A549 (cell line): ENCODE measurements around the gene TUBA4A. TPM values are rescaled to one million over a fixed set of nuclear protein-coding genes. Genes with fewer than 3 reads are reported as not detected.

Source experiments
- ATAC-seq, 2 experiments: fragments of 200-7000 bp in 1 of 2; fragments of >200 bp in 1 of 2; cut with Nextera tagmentation in 1 of 2; cut with Tn5 transposase in 1 of 2; 3 replicates each; pipeline versions ENCODE4 v1.8.0 to v1.9.1; 2018 to 2020; ENCODE audit warnings: mild to moderate bottlenecking in 1 of 2, moderate library complexity in 1 of 2
- CTCF ChIA-PET: fragments of 300-600 bp; sonication (Branson Sonifier 250); formaldehyde crosslinking; extraction: SDS; loops from one replicate; lab custom pipeline; 2021; ENCODE audit warnings: antibody characterized with exemption, inconsistent platforms; lab: Yijun Ruan, JAX
- POLR2A ChIA-PET: fragments of 350-600 bp; formaldehyde crosslinking; extraction: SDS; loops from one replicate; lab custom pipeline; 2021; ENCODE audit warnings: antibody characterized with exemption, inconsistent platforms; lab: Yijun Ruan, JAX
- DNase-seq, 2 experiments: peaks; one replicate each; pipeline versions ENCODE4 v3.0.0 to v3.0.0-alpha.2; 2011 to 2016; ENCODE audit warnings: low read depth in 1 of 2, low spot score in 1 of 2
- FAIRE-seq: peaks from 2 replicates; lab custom pipeline; 2011; peaks lifted over from hg19 to GRCh38; lab: Jason Lieb, UNC
- H3K27ac ChIP-seq, 2 experiments: fragments of >200 bp; sonication (Bioruptor Twin); formaldehyde crosslinking; 3 replicates each; pipeline ENCODE4 v1.5.1; 2016 to 2017
- H3K4me1 ChIP-seq: fragments of >200 bp; sonication (Bioruptor Twin); formaldehyde crosslinking; 3 replicates; pipeline ENCODE4 v1.6.1; 2016
- H3K4me2 ChIP-seq: fragments of >200 bp; sonication (Bioruptor Twin); formaldehyde crosslinking; 3 replicates; pipeline ENCODE4 v1.6.1; 2016
- H3K4me3 ChIP-seq: fragments of >200 bp; sonication (Bioruptor Twin); formaldehyde crosslinking; 3 replicates; pipeline ENCODE4 v1.5.1; 2016
- H3K9me3 ChIP-seq: fragments of >200 bp; sonication (Bioruptor Twin); formaldehyde crosslinking; 3 replicates; pipeline ENCODE4 v1.6.1; 2016
- BCL3 ChIP-seq: fragments of >200 bp; sonication (Bioruptor Twin); formaldehyde crosslinking; IDR thresholded peaks from 3 replicates; pipeline ENCODE4 v1.6.1; 2016
- BHLHE40 ChIP-seq: IDR thresholded peaks from 2 replicates; pipeline ENCODE4 v1.6.1; 2012; ENCODE audit warnings: low read depth, low read length, inconsistent platforms
- CBX8 ChIP-seq: fragments of 200-600 bp; sonication (generic); IDR thresholded peaks from 2 replicates; pipeline ENCODE4 v1.6.1; 2016
- CHD2 ChIP-seq: fragments of 150-350 bp; IDR thresholded peaks from 2 replicates; pipeline ENCODE4 v1.6.1; 2014; ENCODE audit warnings: low read length; ENCODE audit not compliant: partially characterized antibody
- EHF ChIP-seq: fragments of 250-450 bp; sonication (Bioruptor Pico); IDR thresholded peaks from 2 replicates; pipeline ENCODE4 v1.5.0; 2020; ENCODE audit warnings: mild to moderate bottlenecking
- EHMT2 ChIP-seq: fragments of 200-600 bp; sonication (generic); IDR thresholded peaks from 2 replicates; pipeline ENCODE4 v1.6.1; 2016; ENCODE audit warnings: antibody characterized with exemption, low read depth, mild to moderate bottlenecking, moderate library complexity
- ELK1 ChIP-seq: fragments of 150-350 bp; IDR thresholded peaks from 2 replicates; pipeline ENCODE4 v1.6.1; 2014; ENCODE audit warnings: low read depth, mild to moderate bottlenecking, low read length
- GATA3 ChIP-seq: IDR thresholded peaks from 2 replicates; pipeline ENCODE4 v1.6.1; 2012; ENCODE audit warnings: borderline replicate concordance
- HES2 ChIP-seq: fragments of >200 bp; sonication (Bioruptor Twin); formaldehyde crosslinking; IDR thresholded peaks from 2 replicates; pipeline ENCODE4 v1.6.1; 2016
- HEYL ChIP-seq: fragments of 250-450 bp; sonication (Bioruptor Pico); IDR thresholded peaks from 2 replicates; pipeline ENCODE4 v1.8.0; 2021; ENCODE audit warnings: mild to moderate bottlenecking, moderate library complexity
- HOXA7 ChIP-seq: fragments of 250-450 bp; sonication (Bioruptor Pico); IDR thresholded peaks from 2 replicates; pipeline ENCODE4 v1.5.0; 2020; ENCODE audit warnings: mild to moderate bottlenecking, moderate library complexity
- HOXB5 ChIP-seq: fragments of 250-450 bp; sonication (Bioruptor Pico); IDR thresholded peaks from 2 replicates; pipeline ENCODE4 v1.5.0; 2020; ENCODE audit warnings: mild to moderate bottlenecking, moderate library complexity
- MAX ChIP-seq: IDR thresholded peaks from 2 replicates; pipeline ENCODE4 v1.6.1; 2012
- MYC ChIP-seq: IDR thresholded peaks from 2 replicates; pipeline ENCODE4 v1.6.1; 2012; ENCODE audit warnings: mild to moderate bottlenecking, inconsistent platforms, low read length, improper control_type of control experiment, borderline replicate concordance
- NPAS2 ChIP-seq: fragments of 250-450 bp; sonication (Bioruptor Pico); IDR thresholded peaks from 2 replicates; pipeline ENCODE4 v1.8.0; 2022; ENCODE audit warnings: mild to moderate bottlenecking, moderate library complexity, borderline replicate concordance
- PHF8 ChIP-seq: fragments of 200-600 bp; sonication (generic); IDR thresholded peaks from 2 replicates; pipeline ENCODE4 v1.6.1; 2016; ENCODE audit warnings: low read depth, mild to moderate bottlenecking, antibody characterized with exemption, moderate library complexity, borderline replicate concordance
- POLR2A ChIP-seq: IDR thresholded peaks from 2 replicates; pipeline ENCODE4 v1.6.1; 2012; ENCODE audit warnings: mild to moderate bottlenecking, low read length
- POLR2AphosphoS2 ChIP-seq: conservative IDR thresholded peaks from 2 replicates; pipeline ENCODE4 v1.6.1; 2012; ENCODE audit warnings: low read length, improper control_type of control experiment, inconsistent platforms
- RARB ChIP-seq: fragments of 250-450 bp; sonication (Bioruptor Pico); IDR thresholded peaks from 2 replicates; pipeline ENCODE4 v1.8.0; 2021; ENCODE audit warnings: mild to moderate bottlenecking, moderate library complexity
- RCOR1 ChIP-seq: fragments of 150-350 bp; IDR thresholded peaks from 2 replicates; pipeline ENCODE4 v1.6.1; 2014; ENCODE audit warnings: antibody characterized with exemption, low read length, low read depth
- RFX5 ChIP-seq: fragments of 450-650 bp; IDR thresholded peaks from 2 replicates; pipeline ENCODE4 v1.7.1; 2014; ENCODE audit warnings: antibody characterized with exemption, mild to moderate bottlenecking, moderate library complexity
- SMC3 ChIP-seq: fragments of >200 bp; sonication (Bioruptor Twin); formaldehyde crosslinking; IDR thresholded peaks from 3 replicates; pipeline ENCODE4 v1.6.1; 2018; ENCODE audit warnings: inconsistent platforms
- SREBF2 ChIP-seq: fragments of 450-650 bp; IDR thresholded peaks from 2 replicates; pipeline ENCODE4 v1.6.1; 2014; ENCODE audit warnings: mild to moderate bottlenecking, moderate library complexity
- ZC3H11A ChIP-seq: fragments of 450-650 bp; IDR thresholded peaks from 2 replicates; pipeline ENCODE4 v1.6.1; 2014; ENCODE audit warnings: antibody characterized with exemption, mild to moderate bottlenecking
- WGBS: methylation state at CpG from one replicate; pipeline ENCODE4 v1.1.6; 2017; ENCODE audit errors: missing lambda C conversion rate; 5-methylcytosine and 5-hydroxymethylcytosine counted together
- polyA plus RNA-seq, 4 experiments: library from polyadenylated mRNA; depleted of rRNA in 3 of 4; stranded (reverse); fragments of >200 nt; fragmentation: RNase III in 1 of 4; extraction: RNeasy Plus Mini Kit Qiagen cat#74134 plus additional on column Dnase treatment in 1 of 4; gene quantifications; 2 replicates in 3 of 4; 3 replicates in 1 of 4; pipeline ENCODE4 v1.2.3, GENCODE V29; 2011 to 2017

The TUBA4A gene
- polyA plus RNA-seq, 2 of the 4 experiments (the other 2 are of a cell fraction) = 222 to 450 TPM

- ChIA-PET POLR2A (interaction anchor here (1.9 kb wide), 1 partner anchor 12 kb away, joined by 5 read pairs; no protein-coding TSS in a partner anchor), CTCF (interaction anchor here (0.9 to 3.4 kb wide), 5 partner anchors 10 to 75 kb away, joined by 3 to 34 read pairs (median 7); partner anchors contain the start of gene DNAJB2)
- Histone ChIP-seq H3K4me3 (peak overlapping the region; percentile 78; the same call in 1 of the 3 replicates), H3K4me2 (peak overlapping the region; percentile 90), H3K9me3 (no peaks in the 10 kb centered on the region), H3K4me1 (peaks cover 62% of the 10 kb centered on the region), H3K27ac (peak overlapping the region; percentile 6 to 96; a peak in 3 of 6 replicates)
- TF ChIP-seq HEYL (no peak), ELK1 (no peak), HOXA7 (CRISPR knock-in tag) (no peak), BCL3 (no peak), SREBF2 (no peak), HOXB5 (no peak), BHLHE40 (no peak), POLR2AphosphoS2 (no peak), EHMT2 (no peak), EHF (CRISPR knock-in tag) (no peak), SMC3 (no peak), MAX (no peak), GATA3 (no peak)
- 96% methylated on average over 10 of the region's 10 CpGs for WGBS
- ATAC-seq = no peak
- DNase-seq = no peak
- no peak for FAIRE-seq
Measured at GRCh38 chr2:219246559-219246958, 7.2 kb downstream of the TUBA4A start.

GRCh38 chr2:219245899-219246230 is 7.9 kb downstream of the TUBA4A start:
- peak overlapping the region; percentile 78 for H3K4me3 ChIP-seq
- H3K4me2 ChIP-seq = peak overlapping the region; percentile 90
- H3K27ac ChIP-seq = peak overlapping the region; percentile 90 to 96
- H3K9me3 ChIP-seq = no peaks in the 10 kb centered on the region
- FAIRE-seq (no peak), ATAC-seq (peak in 1 of 2 experiments; percentile 0; a peak in 2 of 6 replicates), DNase-seq (no peak)
- 12% methylated on average over 10 of the region's 10 CpGs for WGBS
- ChIA-PET POLR2A (interaction anchor here (1.4 to 1.9 kb wide), 7 partner anchors 8 to 49 kb away, joined by 5 to 14 read pairs (median 10); partner anchors contain the start of genes ABCB6, ANKZF1, ATG9A and DNAJB2), CTCF (interaction anchor here (0.9 to 3.4 kb wide), 12 partner anchors 10 to 348 kb away, joined by 3 to 34 read pairs (median 4); partner anchors contain the start of gene DNAJB2)
- TF ChIP-seq HOXA7 (CRISPR knock-in tag) (no peak), CHD2 (no peak), PHF8 (no peak), NPAS2 (CRISPR knock-in tag) (no peak), CBX8 (no peak), RARB (CRISPR knock-in tag) (no peak)
- peaks cover 56% of the 10 kb centered on the region for H3K4me1 ChIP-seq

GRCh38 chr2:219245148-219245898 is 8.4 kb downstream of the TUBA4A start, which contains the start of the genes GLB1L and STK16:
TSS of gene GLB1L (minus strand) at chr2:219245444. CDS start at chr2:219243573, 1,871 bp downstream.
TSS of gene STK16 (plus strand) at chr2:219245479. CDS start at chr2:219246000, 521 bp downstream.
- peak within 1 kb of the TSS; percentile 78 for H3K4me3 ChIP-seq
- H3K27ac ChIP-seq = peak within 1 kb of the TSS; percentile 90 to 96
- CTCF ChIA-PET = interaction anchor here (0.9 to 3.4 kb wide), 15 partner anchors 9 to 347 kb away, joined by 3 to 34 read pairs (median 4); partner anchors contain the start of gene DNAJB2
- peaks cover 50% of the 10 kb centered on the region for H3K4me1 ChIP-seq
- ATAC-seq (peak; percentile 64 to 82), FAIRE-seq (no peak), DNase-seq (peak; percentile 94)
- POLR2A ChIA-PET = interaction anchor here (0.7 to 1.9 kb wide), 10 partner anchors 8 to 142 kb away, joined by 3 to 14 read pairs (median 6); partner anchors contain the start of genes ABCB6, ANKZF1, ATG9A and DNAJB2
- H3K9me3 ChIP-seq = no peaks in the 10 kb centered on the region
- peak within 1 kb of the TSS; percentile 90 for H3K4me2 ChIP-seq
- 3% methylated on average over 6 of the region's 46 CpGs for WGBS
- TF ChIP-seq RCOR1 (no peak), BCL3 (peak; percentile 73), ELK1 (peak; percentile 71; the same call in 1 of the 2 replicates), MYC (0 out of 2 replicates have a peak, but pooled peaks have one; percentile 27), ZC3H11A (no peak), RFX5 (peak; percentile 36; the same call in 1 of the 2 replicates), POLR2A (peak; percentile 74), HES2 (no peak)
